Stimulated activated CD4-positive, alpha-beta T cell treated with anti-CD3 and anti-CD28 coated beads, Interleukin-2, amount 100 ng/mL, for 4 hours (primary cell): Measurements from ENCODE around the gene ADD1.
"Not testable (repeated sequence)": the region's sequence is repeated elsewhere in the genome, so short reads cannot be mapped to it uniquely, and the experiment has no call there.

ENCODE experiments used
- DNase-seq: peaks from one replicate; pipeline ENCODE4 v3.0.0-alpha.2; 2020; ENCODE audit warnings: low read depth

Gene ADD1

DNA sequence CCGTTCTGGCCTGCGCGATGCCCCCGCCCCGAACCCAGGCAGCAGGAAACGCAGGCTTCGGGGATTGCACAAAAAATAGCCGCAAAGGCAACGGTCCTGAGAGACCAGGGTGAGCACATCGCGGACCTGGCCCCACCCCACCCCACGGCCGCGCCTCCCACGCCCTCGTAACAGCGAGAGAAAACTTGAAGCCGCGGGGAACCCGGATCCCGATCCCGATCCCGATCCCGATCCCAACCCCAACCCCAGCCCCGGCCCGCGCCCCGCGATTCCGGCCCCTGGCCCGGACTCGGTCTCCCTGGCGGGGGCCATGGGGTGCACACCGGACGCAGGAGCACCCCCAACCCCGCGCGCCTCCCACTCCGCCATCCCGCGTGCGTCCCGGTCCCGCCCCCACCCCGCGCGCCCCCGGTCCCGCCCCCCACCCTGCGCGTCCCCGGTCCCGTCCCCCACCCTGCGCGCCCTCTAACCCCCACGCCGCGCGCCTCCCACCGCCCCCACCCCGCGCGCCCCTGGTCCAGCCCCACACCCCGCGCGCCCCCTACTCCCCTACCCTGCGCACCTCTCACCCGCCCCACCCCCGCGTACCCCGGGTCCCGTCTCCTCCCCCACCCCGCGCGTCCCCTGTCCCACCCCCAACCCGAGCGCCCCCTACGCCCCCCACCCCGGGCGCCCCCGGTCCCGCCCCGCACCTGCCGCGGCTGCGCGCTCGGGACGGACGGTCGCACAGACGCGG, 90.6 kb downstream of the ADD1 start:
- peak; percentile 47 for DNase-seq

DNA sequence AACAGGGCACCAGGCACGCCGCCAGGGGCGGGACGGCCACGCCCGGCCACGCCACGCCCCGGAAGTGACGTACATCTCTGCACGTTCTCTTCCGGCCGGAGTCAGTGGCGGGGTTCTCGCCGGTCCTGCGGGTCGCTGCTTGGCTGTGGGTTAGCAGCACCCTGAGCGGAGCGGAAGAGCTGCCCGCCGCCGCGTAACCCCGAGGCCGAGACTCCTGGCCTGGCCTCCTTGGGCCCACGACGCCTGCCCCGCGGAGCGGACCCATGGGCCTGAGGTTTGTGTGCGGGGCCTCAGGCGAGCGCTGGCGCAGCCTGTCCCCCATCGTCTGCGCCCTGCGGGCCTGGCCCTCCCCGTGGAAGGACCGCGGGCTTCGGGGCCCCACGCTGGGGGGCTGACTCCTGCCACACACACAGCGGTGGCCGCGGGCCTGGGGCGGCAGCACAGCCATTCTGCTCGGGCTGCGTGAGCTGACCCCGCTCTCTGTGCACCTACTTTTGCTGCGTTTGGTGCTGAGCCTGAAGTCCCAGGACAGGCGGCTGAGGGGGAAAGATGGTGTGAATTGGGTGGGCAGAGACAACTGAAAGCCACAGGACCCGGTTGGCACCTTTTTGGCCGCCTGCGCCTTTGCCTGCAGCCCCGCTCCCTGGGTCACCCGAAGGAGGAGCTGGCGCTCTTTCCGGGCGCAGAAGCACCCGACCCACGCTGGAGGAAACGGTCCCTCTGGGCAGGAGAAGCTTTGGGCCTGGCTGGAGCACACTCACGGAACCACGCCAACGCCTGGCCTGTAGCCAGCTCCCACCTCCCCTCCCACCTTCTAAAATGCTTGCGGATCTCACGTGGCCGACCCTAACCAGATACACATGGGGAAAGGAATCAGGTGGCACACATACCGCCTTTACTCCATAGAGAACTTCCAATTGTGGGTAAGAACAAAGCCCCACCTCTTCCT, 91.4 kb downstream of the ADD1 start:
- DNase-seq, result peak; percentile 93

DNA sequence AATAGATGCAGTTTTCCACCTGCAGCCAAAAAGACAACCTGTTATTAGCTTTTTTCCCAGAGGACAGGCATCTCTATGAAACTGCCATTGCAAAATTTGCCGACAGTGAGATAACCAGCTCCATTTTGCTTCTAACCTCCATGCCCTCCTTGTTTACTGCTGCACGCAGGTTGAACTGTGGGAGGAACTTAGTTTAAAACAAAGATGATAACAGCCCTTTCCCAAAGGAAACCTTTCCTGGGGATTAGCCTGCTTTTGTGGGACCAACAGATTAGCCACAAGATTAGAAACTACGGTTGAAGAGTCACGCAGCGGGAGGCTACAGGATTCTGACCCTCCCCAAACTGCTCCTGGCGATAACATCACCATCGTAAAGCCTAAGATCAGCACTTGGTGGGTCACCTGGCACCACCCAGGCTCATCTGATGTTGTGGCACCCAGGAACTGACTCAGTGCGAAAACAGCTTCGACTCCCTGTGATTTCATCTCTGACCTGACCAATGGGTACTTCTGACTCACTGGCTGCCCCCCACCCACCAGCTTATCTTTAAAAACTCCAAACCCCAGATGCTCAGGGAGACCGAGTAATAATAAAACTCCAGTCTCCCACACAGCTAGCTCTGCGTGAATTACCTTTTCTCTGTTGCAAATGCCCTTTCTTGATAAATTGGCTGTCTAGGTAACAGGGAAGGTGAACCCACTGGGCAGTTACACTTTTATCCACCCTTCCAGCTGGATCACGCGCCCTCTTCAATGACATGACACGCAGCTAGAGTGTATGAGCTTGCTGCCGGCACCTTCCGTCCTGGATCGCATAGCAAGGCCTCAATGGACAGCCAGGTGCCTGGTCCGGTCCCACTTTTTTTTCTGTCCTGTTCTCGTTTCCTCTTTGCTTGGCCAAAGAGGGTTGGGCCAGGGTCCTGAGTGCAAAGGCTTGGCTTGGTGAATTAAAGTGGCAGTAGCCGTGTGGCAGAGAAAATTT, 92.4 kb downstream of the ADD1 start:
- no peak for DNase-seq

DNA sequence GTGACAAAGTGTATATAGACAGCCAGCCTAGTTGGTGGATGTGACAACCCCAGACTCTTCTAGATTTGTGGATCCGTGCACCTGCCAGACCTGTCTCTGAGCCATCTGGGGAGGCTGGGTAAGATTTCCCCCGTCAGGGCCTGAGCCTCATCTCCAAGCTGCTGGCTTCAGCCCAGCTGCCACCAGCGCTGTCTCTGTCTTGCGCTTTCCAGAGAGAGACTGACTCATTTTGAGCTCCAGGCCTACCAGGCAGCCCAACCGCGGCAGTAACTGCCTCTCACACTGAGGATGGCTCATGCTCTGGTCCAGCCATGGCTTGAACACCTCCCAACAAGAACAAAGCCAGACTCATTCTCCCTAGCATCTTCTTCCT, 93.1 kb downstream of the ADD1 start:
- DNase-seq, result no peak

DNA sequence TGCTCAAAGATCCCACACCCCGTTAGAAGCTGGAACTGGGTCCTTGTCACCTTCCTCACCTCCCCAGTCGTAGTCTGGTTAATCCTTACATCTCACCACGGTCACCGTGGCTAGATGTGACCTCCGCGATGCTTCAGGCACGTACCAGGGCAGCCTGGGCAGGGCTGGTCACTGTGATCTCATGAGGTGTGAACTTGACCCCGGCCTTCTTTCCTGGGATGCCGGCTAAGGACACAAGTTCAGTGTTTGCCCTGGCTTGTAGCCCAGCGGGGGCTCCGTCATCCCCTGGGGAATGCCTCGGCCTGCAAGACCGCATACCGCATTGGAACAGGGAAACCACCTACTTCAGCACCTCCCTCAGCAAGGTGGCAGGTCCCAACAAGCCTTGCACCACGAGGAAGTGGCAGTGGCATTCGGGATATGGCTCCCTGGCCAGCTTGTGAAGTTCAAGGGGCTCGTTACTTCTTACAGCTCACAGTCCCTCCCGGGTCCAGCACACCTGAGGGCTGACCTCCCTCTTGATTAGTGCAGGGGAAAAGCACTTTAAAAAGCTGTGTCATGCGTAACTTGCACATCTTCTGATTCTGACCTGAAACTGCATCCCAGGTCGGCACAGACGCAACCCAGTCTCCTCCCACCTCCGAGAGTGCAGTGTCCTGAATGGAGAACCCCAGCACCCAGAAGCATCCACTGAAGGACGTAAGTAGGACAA, 93.7 kb downstream of the ADD1 start:
- DNase-seq, result no peak

DNA sequence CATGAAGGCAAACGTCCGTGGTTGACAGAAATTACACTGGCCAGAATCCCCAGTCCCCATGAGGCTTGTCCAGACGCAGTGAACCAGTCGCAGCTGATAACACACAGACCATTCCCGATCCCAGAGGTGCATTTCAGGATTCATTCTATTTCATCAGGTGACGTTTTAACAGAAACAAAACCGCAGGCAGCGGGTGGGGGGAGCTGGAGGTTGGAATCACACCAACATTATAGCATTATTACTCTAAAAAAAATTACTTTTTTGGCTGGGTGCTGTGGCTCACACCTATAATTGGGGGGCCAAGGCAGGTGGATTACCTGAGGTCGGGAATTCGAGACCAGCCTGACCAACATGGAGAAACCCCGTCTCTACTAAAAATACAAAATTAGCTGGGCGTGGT, 94.3 kb downstream of the ADD1 start:
- no peak for DNase-seq

DNA sequence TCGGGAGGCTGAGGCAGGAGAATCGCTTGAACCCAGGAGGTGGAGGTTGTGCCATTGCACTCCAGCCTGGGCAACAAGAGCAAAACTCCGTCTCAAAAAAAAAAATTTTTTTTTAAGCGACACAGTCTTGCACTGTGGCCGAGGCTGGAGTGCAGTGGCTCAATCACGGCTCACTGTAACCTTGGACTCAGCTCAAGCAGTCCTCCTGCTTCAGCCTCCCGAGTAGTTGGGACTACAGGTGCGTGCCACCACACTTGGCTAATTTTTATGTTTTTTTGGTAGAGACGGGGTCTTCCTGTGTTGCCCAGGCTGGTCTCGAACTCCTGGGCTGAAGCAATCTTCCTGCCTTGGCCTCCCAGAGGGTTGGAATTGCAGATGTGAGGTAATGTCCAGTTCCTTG, 94.8 kb downstream of the ADD1 start:
- DNase-seq, result not testable (repeated sequence)

DNA sequence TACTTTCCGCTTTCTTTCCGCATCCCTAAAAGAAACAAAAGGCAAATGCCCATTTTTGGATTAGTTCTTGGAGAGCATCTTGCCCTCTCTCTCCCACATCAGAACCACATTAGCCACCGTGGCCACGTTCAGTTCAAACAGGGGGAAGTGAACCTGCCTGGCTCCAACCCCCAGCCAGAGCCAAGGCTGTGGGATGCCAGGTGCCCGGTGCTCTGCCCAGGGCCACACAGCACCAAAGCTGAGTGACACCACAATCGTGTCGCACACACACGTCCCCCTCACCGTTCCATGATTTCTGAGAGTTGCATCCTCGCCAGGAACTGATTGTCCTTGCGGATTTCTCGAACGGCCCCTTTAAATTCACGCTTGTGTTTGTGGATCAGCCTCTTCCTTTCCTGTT, 95.3 kb downstream of the ADD1 start:
- no peak for DNase-seq

DNA sequence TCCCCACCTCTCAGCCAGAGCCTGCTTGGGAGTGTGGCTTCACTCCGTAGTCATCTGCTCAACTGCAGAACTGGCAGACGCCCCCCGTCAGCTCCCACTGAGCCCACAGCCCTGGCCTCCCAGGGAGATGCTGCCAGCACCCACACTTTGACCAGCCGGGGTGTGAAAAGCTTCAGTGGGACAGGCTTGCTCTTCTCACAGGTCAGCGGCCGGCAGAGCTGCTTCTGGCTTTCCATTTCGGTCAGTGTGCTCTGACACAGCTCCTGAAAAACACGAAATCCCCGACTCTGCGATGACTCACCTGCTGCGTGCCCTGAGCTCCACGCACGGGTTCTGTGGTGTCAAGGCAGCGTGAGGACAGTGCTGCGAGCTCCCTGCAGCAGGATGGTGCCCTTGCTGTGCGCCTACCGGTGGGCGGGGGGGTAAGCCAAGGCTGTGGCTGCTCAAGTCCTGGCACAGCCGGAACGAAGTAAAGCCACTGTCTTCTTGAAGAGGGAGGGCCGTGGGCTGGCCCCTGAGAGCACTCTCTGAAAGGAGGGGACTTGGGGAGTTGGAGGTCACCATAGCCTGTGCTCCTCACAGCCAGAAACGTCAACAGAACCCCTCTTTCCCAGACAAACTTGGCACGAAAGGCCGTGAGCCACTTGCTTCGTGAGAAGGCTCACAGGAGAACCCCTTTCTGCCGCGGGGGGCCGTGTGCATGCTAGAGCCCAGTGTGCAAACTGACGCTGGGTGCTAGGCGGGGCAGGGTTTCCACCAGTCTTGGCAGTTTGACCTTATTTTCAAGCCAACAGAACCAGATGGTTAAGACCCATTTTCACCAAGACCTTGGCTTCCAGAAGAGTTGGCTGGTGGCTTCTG, 96.0 kb downstream of the ADD1 start:
- DNase-seq, result no peak

DNA sequence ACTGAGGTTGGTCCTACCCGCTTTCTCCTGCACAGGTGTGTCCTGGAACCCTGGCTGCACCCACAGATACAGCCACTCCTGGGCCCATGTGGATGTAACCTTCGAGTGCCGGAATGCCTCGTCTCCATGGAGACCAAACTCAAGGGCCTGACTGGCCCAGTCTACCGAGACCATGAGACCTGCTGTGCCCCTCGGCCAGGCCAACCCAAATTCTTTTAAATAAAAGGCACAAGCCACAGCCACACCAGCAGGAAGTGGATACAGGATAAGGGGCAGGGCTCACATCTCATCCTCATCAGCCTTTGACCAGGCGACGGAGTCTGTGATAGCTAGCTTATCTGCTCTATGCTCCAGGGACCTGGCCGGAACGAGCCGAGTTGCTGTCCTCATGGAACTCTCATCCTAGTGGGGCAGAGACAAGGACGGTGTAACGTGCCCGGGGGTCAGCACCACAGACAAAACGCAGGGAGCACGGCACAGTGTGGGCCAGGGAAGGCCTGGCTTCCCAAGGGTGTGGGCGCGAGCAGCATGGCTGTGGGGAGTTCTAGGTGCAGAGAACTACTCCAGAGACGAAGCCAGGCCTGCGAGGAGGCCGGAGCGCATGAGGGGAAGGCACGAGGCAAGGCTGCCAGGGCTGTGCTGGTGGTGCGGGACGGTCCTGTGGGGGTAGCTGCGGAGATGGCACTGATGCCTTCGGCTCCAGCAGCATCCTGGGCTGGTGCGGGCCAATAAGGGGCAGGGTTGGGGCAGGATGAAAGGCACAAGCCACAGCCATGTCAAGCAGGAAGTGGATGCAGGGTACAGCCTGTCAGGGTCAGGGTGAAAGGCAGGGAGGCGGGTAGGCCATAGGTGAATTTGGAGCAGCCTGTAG, 96.9 kb downstream of the ADD1 start:
- no peak for DNase-seq

DNA sequence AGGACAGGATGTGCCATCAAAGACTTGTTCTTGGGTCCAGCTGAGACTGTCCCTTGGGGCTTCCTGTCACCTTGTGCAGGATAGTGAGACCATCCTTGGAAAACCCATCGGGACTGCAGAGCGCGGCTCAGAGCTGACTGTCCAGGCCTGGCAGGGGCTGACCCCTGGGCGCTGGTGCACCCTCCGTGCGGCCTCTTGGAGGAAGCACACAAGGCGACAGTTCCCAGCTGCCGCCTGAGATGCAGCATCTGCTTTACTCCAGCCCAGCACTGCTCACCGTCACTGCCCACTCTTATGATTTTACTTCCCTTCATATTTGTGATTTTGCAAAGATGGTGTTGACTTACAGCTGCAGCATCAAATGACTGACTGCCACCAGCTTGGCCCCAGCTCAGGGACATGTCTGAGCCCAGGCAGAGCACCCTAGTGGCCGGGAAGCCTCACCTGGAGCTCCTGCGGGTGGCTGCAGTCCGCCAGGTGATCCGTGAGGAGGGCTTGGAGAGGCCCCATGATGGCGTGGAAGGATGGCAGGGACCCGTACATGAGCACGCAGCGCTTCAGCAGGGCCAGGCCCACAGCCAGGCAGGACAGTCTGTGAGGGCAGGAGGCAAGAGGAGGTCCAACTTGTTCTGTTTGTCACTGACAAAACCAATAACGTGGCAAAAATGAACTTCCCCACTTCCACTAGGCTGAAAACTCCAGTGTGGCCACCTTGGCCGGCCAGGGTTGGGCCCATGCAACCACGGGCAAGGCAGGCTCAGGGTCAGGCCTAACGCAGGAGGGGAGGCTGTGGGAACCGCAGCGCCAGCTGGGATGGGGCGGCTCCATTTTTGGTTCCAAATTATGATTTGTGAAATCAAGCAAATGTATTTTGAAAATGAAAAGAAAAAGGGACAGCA, 97.7 kb downstream of the ADD1 start:
- no peak for DNase-seq

DNA sequence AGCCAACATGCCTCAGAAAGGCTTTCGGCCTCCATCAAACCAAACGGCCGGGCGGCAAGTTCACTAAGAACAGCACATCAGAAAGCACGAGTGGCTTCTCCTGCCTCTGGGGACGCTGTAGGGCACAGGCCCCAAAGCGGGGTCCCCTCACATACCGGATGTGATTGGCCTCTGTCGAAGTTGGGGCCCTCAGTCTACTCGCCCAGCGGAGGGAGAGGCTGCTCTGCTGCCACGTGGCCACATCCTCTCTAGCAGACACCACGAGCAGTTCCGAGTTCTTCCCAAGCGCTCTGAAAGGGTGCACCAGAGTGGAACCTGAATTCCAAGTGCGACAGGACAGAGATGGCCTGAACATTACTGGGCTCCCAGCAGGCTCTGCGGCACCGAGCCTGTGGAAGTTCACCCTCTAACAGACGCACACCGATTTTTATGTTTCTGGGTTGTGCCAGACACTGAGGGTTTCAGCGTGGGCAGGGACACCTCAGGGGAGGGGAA, 98.4 kb downstream of the ADD1 start:
- DNase-seq, result no peak

DNA sequence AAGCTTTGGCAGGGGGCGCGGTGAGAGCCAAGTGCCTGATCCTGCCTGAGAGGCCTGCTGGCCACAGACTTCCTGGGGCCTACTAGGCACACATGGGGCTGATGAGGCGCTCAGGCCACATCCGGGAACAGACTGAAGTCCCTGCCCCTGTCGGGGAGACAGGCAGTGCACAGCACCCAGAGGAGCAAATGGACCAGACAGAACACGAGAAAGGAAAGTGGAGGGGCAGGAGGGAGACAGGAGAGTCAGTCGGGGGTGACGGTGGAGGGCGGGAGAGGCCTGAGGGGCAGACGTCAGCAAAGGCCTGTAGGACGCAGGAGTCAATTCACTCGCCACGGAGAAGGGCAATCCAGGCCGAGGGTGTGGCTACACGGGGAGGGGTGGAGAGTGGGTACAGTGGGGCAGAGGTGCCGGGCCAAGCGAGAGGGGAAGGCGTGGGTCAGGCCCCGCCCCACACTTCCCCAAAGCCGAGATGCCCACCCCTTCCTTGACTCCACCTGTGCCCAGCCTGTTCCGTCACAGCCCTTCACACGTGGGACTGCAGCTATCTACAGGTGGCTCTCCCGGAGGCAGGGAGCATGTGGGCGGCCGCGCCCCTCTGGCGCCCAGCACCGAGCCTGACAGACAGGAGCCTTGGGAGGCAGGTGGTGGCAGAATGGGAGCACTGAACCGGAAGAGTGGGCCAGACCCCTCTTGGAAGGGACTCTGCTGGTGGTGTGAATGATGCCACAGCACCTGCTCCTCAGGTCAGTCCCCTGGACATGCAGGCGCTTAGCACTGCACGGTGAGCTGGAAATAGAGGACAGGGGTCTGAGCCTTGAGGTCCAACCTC, 99.1 kb downstream of the ADD1 start:
- DNase-seq, result no peak

DNA sequence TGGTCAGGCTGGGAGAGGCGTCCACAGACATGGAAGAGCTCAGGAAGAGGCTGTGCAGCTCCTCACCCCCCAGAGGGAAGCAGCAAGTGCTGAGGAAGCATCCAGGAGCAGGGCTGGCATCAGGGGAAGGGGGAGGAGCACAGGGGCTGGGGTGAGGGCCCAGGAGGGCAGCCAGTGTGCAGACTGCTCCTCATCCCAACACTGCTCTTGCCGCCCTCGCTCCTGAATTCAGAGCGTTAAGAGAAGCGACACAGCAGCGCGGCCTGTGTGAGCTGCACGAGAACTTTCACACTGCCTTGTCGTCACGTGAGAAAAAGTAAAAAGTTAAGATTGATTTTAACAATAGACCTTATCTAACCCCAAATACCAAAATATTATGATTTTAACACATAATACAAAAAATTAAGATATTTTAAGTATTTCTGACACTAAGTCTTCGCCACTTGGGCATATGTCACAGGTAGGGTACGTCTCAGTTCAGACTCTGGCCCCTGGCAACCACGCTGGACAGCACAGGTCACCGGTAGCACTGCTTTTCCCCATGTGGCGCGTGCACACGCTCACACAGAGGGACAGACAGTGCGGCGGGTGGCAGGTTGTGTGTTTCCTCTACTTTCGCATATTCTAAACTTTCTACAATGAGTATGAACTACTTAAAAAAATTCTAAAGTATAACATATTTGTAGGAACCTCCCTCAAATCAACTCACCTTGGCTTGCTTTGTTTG, 99.9 kb downstream of the ADD1 start:
- DNase-seq, result no peak

DNA sequence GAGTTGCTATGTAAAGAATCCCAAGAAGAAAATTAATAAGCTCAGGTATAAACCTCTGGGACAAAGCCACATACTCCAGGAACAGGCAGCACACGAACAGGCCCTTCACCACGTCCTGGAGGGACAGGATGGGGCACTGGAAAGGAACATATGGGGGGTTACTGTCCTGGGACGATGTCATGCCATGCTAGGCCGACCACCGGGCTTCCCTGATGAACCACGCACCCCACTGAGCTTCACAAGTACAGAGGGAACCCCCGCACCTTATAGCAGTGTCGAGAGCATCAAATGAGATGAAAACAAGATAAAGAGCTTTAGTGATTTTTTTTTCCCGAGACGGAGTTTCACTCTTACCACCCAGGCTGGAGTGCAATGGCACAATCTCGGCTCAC, 100.4 kb downstream of the ADD1 start:
- DNase-seq, result no peak
